CD4-positive, alpha-beta T cell treated with Interleukin-6 at 100 ng/mL for 8 hours (primary cell): Measurements from ENCODE around the gene UNKL.
A peak's percentile ranks its signal among the peaks of the same experiment; 100 is the strongest.

ENCODE experiments used
- DNase-seq: peaks from one replicate; pipeline ENCODE4 v3.0.0-alpha.2; 2020; ENCODE audit warnings: mixed read lengths, low spot score

UNKL gene

DNA sequence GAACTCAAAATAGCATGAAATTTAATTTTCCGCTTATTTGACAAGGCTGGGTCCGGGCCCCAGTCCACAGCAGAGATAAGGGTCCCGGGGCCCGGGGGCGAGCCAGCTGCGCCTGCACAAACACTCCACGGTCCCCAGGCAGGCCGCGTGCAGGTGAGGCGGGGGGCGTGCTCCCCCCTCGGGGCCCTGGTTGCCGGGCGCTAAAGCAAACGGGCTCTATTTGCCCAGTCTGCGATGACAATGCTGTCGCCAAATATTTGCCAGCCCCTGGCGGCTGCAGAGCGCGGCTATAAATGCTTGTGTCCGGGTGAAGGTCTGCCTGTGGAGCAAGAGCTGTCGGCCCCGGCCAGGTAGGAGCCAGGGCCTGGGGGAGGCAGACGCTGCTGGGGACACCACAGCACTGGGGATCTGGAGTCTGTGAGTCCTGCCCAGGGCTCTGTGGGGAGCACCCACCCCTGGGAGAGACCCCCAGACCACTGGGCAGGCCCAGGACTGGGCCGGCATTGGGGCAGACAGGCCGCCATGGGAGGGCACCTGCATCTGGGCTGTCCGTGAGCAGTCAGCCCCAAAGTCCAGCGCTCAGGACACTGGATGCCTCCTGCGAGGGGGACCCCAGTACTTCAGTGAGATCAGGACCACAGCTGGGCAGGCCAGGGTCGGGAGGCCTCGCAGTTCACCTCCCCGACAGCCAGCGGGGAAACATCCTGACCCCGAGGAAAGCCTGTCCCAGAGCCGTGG, 16.4 kb upstream of the UNKL start, which contains the start of gene PERCC1:
Gene PERCC1, plus strand, starts transcription at position 320 of the 738 bp plus-strand sequence. CDS start 1,516 bp downstream, outside the sequence.
- DNase-seq, result no peak

DNA sequence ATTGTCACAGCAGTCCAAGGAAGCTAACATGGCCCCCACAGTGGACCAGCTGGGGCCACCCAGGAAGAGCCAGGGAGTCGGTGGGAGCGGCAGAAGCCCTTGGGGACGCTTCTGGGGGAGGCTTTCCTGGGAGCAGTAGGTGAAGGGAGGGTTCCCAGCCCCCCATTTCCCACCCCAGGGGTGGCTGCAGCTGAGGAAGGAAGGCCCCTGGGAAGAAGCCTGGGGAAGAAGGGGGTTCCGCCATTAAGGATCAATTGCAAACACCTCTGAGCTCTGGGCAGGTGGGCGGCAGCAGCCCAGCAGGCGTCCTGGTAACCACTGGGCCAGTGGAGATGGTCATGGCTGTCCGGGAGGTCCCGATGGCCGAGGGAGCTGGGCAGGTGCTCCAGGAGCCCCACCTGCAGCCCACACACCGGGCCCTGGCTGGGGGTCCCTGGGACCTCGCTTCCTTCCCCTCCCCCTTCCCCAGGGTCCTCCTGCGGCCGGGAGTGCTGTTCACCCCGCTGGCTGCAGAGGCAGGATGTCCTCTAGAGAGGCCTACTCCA, 15.8 kb upstream of the UNKL start:
- DNase-seq, result no peak

DNA sequence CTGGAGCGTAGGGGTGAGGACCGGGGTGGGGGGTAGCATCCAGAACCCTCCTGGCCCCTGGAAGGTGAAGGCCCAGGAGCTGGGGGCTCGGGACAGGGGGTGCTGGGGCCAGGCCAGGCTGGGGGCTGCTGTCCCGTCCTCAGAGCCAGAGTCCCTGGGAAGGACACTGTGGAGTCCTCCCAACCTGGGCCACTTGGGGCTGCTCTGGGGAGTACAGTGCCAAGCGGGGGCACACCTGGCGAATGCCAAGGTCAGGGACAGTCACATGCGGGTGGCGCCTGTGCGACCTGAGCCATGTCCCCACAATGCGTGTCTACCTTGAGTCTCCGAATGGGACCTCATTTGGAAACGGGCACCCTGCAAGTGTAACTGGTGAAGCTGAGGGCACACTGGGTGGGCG, 15.1 kb upstream of the UNKL start:
- DNase-seq, result no peak

DNA sequence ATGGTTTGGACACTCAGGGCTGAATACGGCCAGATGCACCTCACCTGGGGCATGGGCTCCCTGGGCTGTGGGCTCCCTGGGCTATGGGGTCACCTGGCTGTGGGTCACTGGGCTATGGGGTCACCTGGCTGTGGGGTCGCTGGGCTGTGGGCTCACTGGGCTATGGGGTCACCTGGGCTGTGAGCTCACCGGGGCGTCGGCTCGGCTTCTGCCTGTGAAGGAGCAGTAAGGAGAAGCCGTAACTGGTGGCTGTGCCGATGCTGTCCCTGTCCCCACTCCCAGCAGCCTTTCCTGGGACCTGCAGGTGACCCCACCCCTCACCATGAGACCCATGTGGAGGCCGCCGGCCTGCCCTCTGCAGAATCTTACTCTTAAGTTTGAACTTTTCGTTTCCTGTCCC, 14.5 kb upstream of the UNKL start:
- DNase-seq, result no peak

DNA sequence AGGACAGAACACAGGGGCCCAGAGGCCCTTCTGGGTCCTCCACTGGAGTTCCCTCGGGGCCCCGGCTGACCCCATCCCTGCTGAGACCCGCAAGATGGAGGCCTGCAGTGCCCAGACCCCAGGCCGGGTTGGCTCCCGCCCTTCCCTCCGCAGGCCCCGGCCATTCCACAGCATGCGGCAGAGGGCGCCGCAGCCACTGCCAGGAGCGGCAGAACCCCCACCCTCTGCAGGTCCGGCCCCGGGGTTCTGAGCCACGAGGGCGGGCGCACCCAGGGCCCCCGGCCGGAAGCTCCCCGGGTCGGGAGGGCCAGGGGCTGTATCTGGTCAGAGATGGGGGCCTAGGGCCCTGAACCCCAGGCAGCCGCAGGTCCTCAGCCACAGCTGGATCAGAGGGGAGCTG, 14.0 kb upstream of the UNKL start:
- peak; percentile 26 for DNase-seq

DNA sequence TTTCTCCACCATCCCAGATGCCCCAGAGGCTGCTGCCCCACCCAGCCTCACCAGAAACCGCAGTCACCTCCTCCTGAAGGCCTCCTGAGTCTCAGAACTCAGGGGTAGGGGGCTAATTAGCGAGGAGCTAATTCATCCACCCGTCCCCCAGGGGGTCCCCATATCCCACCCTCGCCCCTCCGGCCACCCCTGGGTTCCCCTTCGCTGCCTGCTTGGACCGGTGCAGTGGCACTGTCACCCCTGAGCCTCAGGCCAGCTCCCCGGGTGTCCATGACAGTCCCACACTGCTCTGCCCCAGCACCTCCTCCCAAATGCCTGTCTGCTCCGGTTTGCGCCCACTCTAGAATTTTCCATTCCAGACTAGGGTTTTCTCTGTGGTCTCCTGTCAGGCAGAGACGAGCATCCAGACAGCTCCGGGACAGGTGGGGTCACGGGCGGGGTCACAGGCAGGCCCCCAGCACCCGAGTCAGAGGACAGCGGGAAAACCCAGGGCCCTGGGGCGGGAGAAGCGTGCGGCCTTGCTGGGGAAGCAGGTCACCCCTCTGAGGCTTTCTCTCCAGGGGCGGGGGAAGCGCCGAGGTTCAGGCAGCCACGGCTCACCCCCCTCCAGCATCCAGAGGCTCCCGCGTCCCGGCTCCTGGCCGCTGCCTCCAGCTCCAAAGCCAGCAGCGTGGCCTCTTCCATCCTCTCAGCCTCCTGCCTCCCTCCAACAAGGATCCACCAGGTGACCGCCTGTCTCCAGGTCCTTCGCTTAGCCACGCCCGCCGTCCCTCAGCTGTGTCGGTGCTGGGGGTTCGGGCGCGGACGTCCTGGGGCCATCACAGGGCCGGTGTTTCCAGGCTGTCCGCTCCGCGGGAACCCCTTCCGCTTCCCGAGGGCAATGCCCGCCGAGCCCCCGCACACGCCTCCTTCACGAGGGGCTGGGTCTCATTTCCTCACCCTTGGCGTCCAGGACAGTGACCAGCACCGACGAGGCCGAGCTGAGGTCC, 13.3 kb upstream of the UNKL start:
- no peak for DNase-seq

DNA sequence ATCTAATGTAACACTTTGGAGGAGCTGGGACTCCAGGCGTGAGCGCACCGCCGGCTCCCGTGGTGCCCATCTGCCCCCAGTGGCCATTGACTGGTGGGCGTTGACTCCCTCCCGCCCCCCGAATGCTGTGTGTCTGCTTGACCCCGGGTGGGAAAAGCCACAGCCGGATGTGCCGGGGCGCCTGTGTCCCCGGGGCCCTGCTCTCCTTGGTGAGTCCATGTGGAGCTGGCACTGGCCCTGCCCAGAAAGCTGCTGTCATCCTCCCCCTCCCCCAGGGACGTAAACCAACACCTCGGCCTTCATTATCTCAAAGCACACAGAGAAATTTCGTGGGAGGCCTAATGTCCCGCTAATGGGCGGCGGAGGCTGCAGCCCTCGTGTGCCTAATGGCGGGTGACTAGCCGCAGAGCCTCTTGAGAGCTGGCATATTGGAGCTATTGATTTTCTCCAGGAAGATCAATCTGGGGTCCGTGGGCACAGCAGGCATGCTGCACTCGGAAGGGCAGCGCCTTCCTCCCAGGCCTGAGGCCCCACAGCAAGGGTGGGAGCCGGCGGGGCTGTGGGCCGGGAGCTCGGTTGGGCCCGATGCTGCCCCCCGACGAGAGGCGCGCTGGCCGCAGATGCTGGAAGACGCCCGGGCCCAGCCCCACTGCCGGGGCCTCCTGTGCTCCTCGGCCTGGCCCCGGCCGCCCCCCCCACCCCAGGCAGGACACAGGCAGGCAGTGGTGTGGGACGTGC, 12.4 kb upstream of the UNKL start:
- DNase-seq, result no peak

DNA sequence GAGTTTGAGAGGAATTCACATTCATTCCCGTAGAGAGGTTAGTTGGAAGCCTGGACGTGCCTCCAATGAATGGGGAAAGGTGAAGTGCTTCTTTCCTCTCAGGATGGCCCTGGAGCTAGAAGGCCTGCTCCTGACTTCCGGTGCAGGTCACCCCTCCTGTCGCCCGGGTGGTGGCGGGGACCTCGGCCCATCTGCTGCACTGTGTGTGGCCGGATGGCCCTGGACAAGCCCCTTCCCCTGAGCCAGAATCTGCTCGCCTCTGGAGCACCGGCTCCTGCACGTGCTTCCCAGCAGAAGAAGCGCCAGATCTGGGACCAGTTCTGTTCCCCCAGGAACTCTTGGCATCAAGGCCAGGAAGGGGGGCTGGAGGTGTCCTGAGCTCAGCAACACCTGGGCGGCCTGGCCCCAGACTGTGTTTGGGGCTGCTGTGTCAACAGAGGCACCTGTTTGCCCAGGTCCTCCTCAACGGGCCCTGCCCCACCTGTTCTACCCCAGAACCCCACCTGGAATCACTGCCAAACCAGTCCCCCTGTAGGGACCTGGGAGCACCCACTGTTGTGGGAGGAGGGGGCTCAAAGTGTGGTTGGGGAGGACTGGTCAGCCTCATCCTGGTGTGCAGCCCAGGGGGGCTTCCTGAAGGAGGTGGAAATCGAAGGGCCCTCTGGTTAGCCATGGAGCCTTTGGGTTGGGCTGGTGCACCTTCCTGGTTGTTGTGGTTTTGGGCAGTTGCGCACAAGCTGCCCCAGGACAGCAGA, 11.3 kb upstream of the UNKL start:
- DNase-seq, result no peak

DNA sequence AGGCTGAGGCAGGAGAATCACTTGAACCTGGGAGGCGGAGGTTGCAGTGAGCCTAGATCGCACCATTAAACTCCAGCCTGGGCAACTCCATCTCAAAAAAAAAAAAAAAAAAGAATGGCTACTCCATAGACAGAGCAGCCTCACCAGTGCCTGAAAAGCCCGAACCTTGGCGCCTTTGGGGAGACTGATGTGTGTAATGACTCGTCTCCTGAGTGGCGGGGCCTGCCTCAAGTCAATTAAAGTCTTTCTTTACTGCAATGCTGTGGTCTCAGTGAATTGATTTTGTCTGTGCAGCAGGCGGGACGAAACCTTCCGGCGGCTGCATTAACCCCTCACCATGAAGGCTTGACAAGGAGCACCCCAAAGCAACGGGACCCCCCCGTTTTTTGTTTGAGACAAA, 9.5 kb upstream of the UNKL start:
- DNase-seq, result no peak

DNA sequence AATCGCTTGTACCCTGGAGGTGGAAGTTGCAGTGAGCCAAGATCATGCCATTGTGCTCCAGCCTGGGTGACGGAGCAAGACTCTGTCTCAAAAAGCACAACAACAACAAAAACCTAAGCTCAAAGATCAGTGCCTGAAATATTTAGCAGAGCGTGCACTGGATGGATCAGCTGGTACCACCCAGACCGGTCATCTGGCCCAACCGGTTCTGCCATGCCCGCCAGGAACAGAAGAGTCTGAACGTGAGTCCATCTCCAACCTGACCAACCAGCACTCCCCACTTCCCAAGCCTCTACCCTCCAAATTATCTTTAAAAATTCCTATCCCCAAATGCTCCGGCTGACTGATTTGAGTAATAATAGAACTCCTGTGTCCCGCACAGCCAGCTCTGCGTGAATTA, 7.6 kb upstream of the UNKL start:
- DNase-seq, result no peak

DNA sequence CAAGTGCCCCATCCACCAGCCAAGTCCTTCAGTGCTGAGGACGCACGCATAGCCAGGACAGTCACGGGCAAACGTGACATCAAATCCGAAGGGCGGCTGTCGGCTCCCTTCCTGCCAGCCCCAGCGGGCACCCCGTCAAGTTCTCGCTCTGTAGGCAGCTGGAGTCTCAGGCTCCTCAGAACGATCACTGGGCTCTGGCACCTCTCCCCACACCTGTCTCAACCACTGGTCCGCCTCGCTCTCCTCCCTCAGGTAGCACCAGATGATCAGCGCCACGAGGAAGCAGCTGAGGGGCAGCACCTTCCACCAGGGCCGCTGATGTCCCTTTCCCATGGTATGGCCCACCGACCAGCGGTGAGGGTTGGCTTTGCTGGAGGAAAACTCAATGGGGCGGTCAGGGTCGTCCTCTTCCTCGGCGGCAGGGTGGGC, 5.6 kb upstream of the UNKL start:
- DNase-seq, result no peak

DNA sequence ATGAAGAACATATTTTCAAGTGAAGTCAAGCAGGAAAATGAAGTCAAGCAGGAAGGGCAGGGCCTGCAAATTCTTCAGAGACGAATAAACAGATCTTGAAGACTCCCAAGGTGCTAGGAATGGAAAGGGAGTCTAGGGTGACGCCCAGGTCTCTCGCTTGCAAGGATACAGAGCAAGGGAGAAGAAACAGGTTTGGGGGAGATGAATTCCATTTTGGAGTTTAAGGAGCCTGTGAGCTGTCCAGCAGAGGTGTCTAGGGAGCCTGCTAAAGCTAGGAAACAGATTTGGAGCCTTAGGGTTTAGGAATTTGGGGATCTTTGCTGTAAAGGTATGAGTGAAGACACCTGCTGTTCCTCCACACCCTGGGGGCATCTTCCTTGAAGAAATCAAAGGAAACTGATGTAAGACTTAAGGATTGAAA, 2.0 kb upstream of the UNKL start:
- no peak for DNase-seq

DNA sequence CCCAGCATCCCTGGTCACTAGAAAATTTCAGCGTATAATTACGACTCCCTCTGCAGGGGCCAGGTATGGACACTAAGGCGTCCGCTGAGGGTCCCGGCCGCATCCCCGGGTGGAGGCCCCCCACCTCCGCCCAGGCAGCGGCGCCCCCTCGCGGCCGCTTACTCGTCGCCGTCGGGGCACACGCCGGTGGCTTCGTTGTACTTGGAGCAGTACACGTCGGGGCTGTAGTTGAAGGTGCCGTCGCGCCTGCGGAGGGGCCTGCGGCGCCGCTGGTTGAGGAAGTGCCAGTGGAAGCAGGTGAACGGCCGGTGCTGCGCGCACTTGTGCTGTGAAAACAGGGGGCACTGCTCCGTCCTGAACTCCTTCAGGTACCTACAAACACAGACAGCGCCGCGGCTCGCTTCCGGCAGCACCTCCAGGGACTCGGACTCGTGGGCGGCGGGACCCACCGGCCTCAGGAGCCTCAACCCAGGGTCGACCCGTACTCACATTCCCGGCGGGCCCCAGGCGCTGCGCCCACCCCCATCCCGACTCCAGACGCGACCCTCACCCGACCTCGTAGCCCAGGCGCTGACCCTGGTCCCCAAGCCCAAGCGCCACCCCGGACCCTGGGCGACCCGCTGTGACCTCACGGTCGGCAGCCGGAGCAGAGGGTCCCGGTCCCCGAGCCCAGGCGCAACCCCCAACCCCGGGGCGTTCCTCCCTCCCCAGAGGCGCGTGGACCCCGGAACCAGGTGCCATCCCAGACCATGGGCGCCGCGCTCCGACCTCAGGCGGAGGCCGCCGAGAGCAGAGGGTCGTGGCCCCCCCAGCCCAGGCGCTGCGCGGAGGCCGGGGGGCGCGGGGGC, 596 bp downstream of the UNKL start:
- DNase-seq, result peak; percentile 57

DNA sequence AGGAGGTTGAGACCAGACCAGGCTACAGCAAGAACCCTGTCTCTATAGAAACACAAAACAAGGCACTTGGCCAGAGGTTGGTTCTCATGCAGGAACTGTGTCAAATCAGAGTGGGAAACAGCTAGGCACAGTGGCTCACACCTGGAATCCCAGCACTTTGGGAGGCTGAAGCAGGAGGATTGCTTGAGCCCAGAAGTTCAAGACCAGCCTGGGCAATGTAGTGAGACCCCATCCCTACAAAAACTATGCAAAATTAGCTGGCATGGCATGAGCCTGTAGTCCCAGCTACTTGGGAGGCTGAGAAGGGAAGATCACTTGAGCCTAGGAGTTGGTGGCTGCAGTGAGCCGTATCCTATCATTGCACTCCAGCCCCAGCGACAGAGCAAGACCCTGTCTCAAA, 1.7 kb downstream of the UNKL start:
- no peak for DNase-seq

DNA sequence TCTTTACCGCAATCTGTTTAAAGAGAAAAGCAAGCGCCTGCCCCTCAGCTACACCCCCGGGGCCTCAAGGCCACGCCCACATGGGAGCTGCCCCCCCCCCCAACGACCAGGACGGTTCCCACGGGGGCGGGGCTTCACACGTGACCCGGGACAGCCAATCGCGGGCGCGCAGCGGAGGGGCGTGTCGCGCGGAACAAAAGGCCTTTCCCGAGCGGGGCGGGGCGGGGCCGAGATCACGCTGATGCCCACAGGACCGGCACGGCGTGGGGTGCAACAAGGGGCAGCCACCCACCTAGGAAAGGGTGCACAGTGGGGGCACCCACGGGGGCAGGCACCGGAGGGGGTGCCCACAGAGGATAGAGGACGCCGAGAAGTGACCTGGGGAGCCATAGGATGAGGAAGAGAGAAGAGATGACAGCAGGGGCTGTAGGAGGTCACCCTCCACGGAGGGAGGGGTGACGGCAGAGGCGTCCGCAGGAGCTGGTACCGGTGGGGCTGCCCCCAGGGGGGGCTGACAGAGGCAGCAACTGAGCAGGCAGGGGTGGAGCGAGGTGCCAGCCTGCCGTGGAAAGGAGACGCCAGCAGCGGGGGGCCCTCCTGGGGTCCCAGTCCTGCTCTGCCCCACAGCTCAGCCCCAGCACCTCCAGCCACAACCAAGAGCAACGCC, 6.2 kb downstream of the UNKL start:
- DNase-seq, result peak; percentile 93

DNA sequence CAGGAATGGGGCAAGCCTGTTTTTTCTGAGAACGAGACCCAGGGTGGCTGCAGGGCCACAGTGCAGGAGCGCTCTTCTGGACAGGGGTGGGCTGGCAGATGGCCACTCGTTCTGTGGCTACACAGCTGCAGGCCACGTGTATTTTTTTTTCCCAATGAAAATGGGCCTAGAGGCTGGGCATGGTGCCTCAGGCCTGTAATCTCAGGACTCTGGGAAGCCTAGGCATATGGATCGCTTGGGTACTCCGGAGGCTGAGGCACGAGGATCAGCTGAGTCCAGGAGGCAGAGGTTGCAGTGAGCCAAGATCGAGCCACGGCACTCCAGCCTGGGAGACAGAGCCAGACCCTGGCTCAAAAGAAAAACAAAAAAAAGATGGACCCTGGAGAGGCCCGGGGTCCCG, 6.8 kb downstream of the UNKL start:
- no peak for DNase-seq

DNA sequence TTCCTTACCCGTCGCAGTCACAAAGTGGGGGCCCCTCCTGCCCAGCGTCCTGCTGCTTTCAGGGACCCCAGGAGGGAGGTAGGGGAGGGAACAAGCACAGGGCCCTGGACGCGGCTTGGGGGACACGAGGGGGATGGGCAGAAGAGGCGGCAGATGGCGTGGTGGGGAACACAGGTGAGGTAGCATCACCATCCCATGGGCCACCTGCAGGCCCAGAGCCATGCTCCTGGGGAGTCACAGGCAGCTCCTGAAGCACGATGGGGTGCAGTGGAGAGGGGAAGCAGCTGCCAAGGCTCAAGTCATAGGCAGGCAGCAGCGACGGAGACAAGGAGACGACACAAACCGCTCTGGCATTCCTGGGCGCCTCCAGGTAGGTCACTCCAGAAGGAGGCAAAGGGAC, 10.8 kb downstream of the UNKL start:
- no peak for DNase-seq

DNA sequence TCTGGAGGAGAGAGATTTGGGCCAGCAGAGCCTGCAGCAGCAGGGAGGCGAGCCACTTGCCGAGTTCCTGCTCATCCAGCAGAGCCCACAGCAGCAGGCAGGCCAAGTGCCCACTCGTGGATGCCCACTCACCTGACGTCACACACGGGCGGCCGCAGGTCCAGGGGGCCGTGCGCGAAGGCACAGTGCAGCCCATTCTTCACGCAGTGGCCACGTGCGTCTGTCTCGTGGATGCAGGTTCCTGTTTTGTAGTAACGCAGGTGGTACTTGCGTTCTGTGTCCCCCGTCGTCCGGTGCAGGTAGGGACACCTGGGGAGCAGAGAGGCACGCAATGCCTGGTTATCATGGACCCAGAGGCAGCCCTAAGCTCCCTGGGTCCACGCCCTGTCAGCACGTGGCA, 11.5 kb downstream of the UNKL start:
- no peak for DNase-seq

DNA sequence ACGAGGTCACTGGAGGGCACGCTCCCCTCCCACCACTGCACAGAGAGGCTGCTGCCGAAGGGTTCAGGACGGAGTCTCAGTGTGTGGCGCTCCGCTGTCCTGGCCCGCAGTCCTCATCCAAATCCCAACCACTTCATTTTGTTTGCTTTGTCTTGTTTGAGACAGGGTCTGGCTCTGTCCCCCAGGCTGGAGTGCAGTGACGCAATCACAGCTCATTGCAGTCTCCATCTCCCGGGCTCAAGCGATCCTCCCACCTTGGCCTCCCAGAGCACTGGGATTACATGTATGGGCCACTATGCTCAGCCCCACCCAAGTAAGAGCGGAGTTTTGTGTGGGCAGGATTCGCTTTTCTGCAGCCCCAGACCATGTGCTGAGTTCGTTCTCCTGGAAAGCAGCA, 12.7 kb downstream of the UNKL start:
- DNase-seq, result no peak
